Measurements from ENCODE around the gene DDX3X. TPM values are rescaled to one million over a fixed set of nuclear protein-coding genes. Genes with fewer than 3 reads are reported as not detected.

The DDX3X gene
- polyA plus RNA-seq, 1 of the 3 experiments (the other 2 are of a cell fraction) = 30.9 TPM

DNA sequence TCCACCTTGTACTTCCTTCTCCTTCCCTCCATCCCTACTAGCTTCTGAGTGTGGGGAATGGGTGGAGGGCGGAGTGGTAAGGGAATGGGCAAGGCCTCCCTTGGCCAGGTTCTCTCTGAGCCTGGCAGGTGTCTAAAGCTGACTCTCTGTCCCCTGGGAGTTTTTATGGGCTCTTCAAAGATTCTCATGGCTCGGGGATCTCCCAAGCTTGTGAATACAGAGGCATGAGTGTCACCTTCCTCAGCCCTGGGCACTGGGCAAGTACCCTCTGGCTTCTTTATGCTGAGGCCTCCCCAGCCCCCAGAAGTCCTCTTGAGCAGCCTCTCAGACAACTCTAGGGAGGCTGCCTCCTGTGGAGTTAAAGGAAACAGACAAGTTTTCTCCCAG is 32.5 kb upstream of the DDX3X start:
- H3F3A ChIP-seq (replicated peaks; ENCODE audit: insufficient read depth) = peaks cover 5% of the 10 kb centered on the region
- H3K36me3 ChIP-seq (replicated peaks in 1 of 2; ENCODE audit: control insufficient read depth in 1 of 2, insufficient read depth in 2 of 2, low read length in 1 of 2) = no peaks in the 10 kb centered on the region
- H3K27me3 ChIP-seq (ENCODE audit: insufficient read depth) = no peaks in the 10 kb centered on the region
- WGBS (ENCODE audit: low lambda C conversion rate) = 50% methylated on average over 2 of the region's 2 CpGs
- no peak overlapping the region for H3K9ac ChIP-seq
- ChIA-PET POLR2A (no interaction called here), CTCF (no interaction called here)
- H2AFZ ChIP-seq (ENCODE audit: low read depth) = peak overlapping the region; percentile 24; the same call in 1 of the 2 replicates
- DNase-seq = no peak
- no peak overlapping the region for H3K4me3 ChIP-seq (ENCODE audit: low read depth in 2 of 2, low read length in 1 of 2)
- TF ChIP-seq YY1 (IDR thresholded peaks at IDR 0.05; ENCODE audit: low read depth) (no peak), GABPA (IDR thresholded peaks at IDR 0.05; ENCODE audit: low read depth) (no peak), RFX5 (IDR thresholded peaks at IDR 0.05; ENCODE audit: low read length) (no peak), FOSL2 (IDR thresholded peaks at IDR 0.05; ENCODE audit: borderline replicate concordance, low read depth) (no peak), ELF1 (IDR thresholded peaks at IDR 0.05) (no peak), TAF1 (IDR thresholded peaks at IDR 0.05; ENCODE audit: borderline replicate concordance, low read depth, low read length) (no peak), SIN3A (IDR thresholded peaks at IDR 0.05; ENCODE audit: borderline replicate concordance, low read depth, low read length) (no peak), JUND (IDR thresholded peaks at IDR 0.05) (no peak)
- TF ChIP-seq, protein P1, sequence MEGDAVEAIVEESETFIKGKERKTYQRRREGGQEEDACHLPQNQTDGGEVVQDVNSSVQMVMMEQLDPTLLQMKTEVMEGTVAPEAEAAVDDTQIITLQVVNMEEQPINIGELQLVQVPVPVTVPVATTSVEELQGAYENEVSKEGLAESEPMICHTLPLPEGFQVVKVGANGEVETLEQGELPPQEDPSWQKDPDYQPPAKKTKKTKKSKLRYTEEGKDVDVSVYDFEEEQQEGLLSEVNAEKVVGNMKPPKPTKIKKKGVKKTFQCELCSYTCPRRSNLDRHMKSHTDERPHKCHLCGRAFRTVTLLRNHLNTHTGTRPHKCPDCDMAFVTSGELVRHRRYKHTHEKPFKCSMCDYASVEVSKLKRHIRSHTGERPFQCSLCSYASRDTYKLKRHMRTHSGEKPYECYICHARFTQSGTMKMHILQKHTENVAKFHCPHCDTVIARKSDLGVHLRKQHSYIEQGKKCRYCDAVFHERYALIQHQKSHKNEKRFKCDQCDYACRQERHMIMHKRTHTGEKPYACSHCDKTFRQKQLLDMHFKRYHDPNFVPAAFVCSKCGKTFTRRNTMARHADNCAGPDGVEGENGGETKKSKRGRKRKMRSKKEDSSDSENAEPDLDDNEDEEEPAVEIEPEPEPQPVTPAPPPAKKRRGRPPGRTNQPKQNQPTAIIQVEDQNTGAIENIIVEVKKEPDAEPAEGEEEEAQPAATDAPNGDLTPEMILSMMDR (IDR thresholded peaks at IDR 0.05) = no peak
- TF ChIP-seq, protein P2, sequence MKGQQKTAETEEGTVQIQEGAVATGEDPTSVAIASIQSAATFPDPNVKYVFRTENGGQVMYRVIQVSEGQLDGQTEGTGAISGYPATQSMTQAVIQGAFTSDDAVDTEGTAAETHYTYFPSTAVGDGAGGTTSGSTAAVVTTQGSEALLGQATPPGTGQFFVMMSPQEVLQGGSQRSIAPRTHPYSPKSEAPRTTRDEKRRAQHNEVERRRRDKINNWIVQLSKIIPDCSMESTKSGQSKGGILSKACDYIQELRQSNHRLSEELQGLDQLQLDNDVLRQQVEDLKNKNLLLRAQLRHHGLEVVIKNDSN (IDR thresholded peaks at IDR 0.05; ENCODE audit: borderline replicate concordance, low read depth) = no peak
- peak overlapping the region in 1 of 2 experiments; percentile 36; a peak in 2 of 4 replicates for H3K27ac ChIP-seq (ENCODE audit: low read depth in 2 of 2, low read length in 1 of 2)
- H4K20me1 ChIP-seq (ENCODE audit: insufficient read depth) = no peaks in the 10 kb centered on the region
- H3K4me2 ChIP-seq = no peak overlapping the region
- H3K79me2 ChIP-seq (ENCODE audit: insufficient read depth) = no peaks in the 10 kb centered on the region
- H3K9me3 ChIP-seq = no peaks in the 10 kb centered on the region
- peaks cover 0 to 9% of the 10 kb centered on the region in 2 experiments; a peak in 1 of 4 replicates for H3K4me1 ChIP-seq (ENCODE audit: control insufficient read depth in 1 of 2, insufficient read depth in 2 of 2, low read depth in 1 of 2, low read length in 1 of 2)
- H3K9me2 ChIP-seq = no peaks in the 10 kb centered on the region

GRCh38 chrX:41302370-41302769 is 31.6 kb upstream of the DDX3X start:
- DNase-seq = no peak
- ChIA-PET CTCF (interaction anchor here (1.4 kb wide), 1 partner anchor 39 kb away, joined by 4 read pairs; no protein-coding TSS in a partner anchor), POLR2A (no interaction called here)
- Histone ChIP-seq H3K79me2 (ENCODE audit: insufficient read depth) (no peaks in the 10 kb centered on the region), H3K36me3 (replicated peaks in 1 of 2; ENCODE audit: control insufficient read depth in 1 of 2, insufficient read depth in 2 of 2, low read length in 1 of 2) (no peaks in the 10 kb centered on the region), H3F3A (replicated peaks; ENCODE audit: insufficient read depth) (peaks cover 5% of the 10 kb centered on the region), H3K4me1 (ENCODE audit: control insufficient read depth in 1 of 2, insufficient read depth in 2 of 2, low read depth in 1 of 2, low read length in 1 of 2) (peaks cover 0 to 9% of the 10 kb centered on the region in 2 experiments; a peak in 1 of 4 replicates), H3K4me2 (no peak overlapping the region), H2AFZ (ENCODE audit: low read depth) (no peak overlapping the region), H3K27me3 (ENCODE audit: insufficient read depth) (no peaks in the 10 kb centered on the region), H3K9me2 (no peaks in the 10 kb centered on the region), H3K4me3 (ENCODE audit: low read depth in 2 of 2, low read length in 1 of 2) (no peak overlapping the region), H4K20me1 (ENCODE audit: insufficient read depth) (no peaks in the 10 kb centered on the region), H3K9ac (no peak overlapping the region), H3K9me3 (no peaks in the 10 kb centered on the region), H3K27ac (ENCODE audit: low read depth in 2 of 2, low read length in 1 of 2) (no peak overlapping the region)
- 48% methylated on average over 6 of the region's 6 CpGs for WGBS (ENCODE audit: low lambda C conversion rate)
- TF ChIP-seq SIN3A (IDR thresholded peaks at IDR 0.05; ENCODE audit: borderline replicate concordance, low read depth, low read length) (no peak), USF2 (IDR thresholded peaks at IDR 0.05; ENCODE audit: borderline replicate concordance, low read depth, low read length) (no peak)
